GM12892 (cell line): ENCODE data around the gene BBS4.

Source experiments
- POLR2A ChIP-seq: IDR thresholded peaks from 2 replicates; pipeline ENCODE4 v1.6.1; 2011; ENCODE audit warnings: low read depth, low read length, control low read depth
- POLR2AphosphoS5 ChIP-seq: IDR thresholded peaks from 2 replicates; pipeline ENCODE4 v1.6.1; 2011; ENCODE audit warnings: low read depth, low read length, control low read depth
- TAF1 ChIP-seq: IDR thresholded peaks from 2 replicates; pipeline ENCODE4 v1.6.1; 2011; ENCODE audit warnings: low read depth, mild to moderate bottlenecking, control low read depth, low read length, borderline replicate concordance

DNA sequence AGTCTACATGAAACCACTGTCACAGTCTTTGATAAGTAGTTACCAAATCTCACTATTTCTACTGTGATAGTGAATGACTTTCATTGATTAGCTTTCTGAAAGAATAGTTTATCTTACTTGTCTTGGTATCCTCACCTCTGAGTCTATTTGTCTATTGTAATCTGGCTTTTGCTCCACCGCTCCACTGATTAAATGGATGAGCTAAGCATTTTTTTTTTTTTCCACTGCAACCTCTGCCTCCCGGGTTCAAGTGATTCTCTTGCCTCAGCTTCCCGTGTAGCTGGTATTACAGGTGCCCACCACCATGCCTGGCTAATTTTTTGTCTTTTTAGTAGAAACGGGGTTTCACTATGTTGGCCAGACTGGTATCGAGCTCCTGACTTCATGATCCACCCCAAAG is 12.9 kb downstream of the BBS4 start:
- no peak for TF ChIP-seq POLR2A
- TF ChIP-seq TAF1, result no peak
- TF ChIP-seq POLR2AphosphoS5, result no peak
